Hippocampal formation (tissue), 2 donors: ENCODE measurements around the gene GUCY2D.
"Not testable (repeated sequence)": the region's sequence is repeated elsewhere in the genome, so short reads cannot be mapped to it uniquely, and the experiment has no call there.

ENCODE experiments used
- DNase-seq, 2 donors: peaks; one replicate each; lab custom pipeline; 2025; lab: John Stamatoyannopoulos, UW

The GUCY2D gene

GRCh38 chr17:8001976-8002720, at the start of gene GUCY2D:
Gene GUCY2D (plus strand): TSS chr17:8002615. CDS start chr17:8003048, 433 bp downstream.
- no peak for DNase-seq

DNA sequence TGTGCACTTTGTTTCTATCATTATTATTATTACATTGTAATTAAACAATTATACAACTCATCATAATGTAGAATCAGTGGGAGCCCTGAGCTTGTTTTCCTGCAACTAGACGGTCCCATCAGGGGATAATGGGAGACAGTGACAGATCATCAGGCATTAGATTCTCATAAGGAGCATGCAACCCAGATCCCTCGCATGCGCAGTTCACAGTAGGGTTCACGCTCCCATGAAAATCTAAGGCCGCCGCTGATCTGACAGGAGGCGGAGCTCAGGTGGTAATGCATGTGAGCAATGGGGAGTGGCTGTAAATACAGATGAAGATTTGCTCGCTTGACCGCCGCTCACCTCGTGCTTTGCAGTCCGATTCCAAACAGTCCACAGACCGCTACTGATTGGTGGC, 49.1 kb upstream of the GUCY2D start:
- DNase-seq = not testable (repeated sequence)

DNA sequence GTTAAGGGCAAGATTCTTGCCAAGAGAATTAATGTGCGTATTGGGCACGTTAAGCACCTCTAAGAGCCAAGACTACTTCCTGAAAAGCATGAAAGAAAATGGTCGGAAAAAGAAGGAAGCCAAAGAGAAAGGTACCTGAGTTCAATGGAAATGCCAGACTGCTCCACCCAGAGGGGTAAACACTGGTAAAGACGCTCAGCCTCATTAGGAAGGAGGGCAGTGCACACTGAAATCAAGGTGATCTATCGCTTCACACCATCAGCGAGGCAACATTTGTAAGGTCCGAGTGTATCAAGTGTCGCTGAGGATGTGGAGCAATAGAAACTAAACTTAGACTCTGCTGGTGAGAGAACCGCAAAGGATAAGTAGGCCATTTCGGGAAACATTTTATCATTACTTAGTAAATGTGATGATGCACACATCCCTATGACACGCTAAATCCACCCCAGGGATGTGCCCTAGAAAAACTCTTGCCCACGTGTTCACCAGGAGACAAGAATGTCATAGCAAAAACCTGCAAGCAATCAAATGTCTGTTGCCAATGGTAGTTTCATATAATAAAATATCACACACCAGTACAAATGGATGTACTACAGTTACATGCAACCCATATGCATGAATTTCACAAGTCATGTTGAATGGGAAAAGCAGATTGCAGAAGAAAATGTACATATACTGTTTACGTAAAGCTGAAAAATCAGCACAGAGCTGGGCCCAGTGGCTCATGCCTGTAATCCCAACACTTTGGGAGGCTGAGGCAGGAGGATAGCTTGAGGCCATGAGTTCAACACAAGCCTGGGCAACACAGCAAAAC, 46.8 kb upstream of the GUCY2D start:
- no peak for DNase-seq

- no peak for DNase-seq
These were observed 46.0 kb upstream of the GUCY2D start for GRCh38 chr17:7956228-7956965.

DNA sequence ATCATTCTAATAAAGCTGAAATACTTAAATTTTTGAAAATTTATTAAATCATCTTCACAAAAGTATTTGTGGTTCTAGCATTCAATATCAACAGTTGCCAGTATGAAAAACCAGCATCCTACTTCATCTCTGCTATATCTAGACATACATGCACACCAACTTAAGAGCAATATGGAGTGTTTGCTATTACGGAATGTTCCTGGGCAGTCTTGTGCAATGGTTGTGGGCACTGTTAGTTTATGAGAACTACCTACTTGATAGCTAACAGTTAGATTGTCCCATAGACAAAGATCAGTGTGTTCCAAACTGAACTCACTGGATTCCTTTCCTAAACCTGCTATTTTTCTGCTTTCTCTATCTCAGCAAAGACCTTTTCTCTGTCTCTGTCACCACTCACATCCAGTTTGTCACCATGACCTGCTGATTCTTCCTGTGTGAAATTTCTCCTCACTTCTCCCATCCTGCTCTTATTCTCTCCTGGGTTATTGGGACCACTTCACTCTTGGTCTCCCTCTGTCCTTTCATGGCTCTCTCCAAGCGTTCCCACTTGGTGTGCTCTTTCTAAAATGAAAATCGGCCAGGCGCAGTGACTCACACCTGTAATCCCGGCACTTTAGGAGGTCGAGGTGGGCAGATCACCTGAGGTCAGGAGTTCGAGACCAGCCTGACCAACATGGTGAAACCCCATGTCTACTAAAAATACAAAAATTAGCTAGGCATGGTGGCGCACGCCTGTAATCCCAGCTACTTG, 42.7 kb upstream of the GUCY2D start:
- no peak for DNase-seq

- no peak for DNase-seq
These were observed 41.0 kb upstream of the GUCY2D start for GRCh38 chr17:7961421-7961820.

GRCh38 chr17:7967751-7968150, 34.7 kb upstream of the GUCY2D start:
- no peak for DNase-seq

GRCh38 chr17:7969433-7969832, 33.0 kb upstream of the GUCY2D start:
- DNase-seq = no peak

GRCh38 chr17:7971651-7972050, 30.8 kb upstream of the GUCY2D start:
- no peak for DNase-seq

DNA sequence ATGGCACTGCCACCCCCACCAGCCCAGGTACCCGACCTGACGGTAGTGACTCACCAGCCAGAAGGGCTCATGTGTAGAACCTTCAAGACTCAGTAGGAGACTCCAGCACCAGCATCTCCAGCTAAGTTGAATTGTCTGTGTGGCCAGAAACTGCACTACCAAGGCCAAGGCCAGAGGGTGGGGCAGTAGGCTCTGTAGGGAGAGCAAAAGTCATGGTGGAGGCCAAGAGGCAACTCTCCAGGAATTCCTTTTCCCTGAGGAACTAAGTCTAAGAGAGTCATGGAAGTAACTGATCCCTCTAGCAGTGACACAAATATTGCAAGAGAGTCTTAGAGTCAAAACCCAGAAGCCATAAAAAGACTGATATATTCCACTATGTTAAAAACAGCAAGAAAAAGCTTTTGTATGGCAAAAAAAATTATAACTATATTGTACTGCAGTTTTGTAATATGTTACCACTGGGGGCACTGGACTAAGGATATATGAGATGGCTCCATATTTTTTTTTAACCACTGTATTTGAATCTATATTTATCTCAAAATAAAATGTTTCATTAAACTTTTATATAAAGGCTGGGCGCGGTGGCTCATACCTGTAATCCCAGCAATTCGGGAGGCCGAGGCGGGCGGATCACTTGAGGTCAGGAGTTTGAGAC, 30.2 kb upstream of the GUCY2D start:
- no peak for DNase-seq

DNA sequence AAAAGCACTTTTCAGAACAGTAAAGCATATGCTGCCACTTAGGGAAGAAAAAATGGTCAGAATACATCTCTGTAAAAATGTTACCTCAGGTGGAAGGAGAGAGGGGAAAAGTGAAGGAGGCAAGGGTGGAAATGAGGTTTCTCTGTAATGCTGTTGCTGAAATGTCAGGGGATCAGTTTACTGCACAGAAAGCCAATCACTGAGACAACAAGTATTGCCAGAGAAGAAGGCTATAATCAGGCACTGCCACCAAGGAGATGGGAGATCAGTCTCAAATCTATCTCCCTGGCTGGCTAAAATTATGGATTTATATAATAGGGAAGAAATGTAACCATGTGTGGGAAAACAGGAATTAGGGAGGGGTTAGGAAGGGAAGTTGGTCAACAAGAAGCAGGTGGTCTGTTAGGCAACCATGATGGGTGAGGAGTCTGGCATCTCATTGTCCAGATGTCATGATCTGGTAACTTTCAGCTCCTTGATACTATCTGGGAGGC, 27.7 kb upstream of the GUCY2D start:
- no peak for DNase-seq

- DNase-seq = no peak
These were observed 25.4 kb upstream of the GUCY2D start for GRCh38 chr17:7977039-7977438.

- no peak for DNase-seq
These were observed 24.6 kb upstream of the GUCY2D start for GRCh38 chr17:7977805-7978204.

DNA sequence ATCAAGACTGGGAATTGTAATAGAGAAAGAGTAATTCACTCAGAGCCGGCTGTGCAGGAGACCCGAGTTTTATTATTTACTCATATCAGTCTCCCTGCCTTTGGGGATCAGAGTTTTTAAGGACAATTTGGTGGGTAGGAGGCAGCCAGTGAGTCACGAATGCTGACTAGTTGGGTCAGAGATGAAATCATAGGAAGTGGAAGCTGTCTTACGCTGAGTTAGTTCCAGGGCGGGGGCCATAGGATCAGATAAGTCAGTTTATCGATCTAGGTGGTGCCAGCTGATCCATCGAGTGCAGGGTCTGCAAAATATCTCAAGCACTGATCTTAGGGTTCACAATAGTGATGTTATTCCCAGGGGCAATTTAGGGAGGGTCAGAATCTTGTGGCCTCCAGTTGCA, 20.2 kb upstream of the GUCY2D start:
- no peak for DNase-seq

DNA sequence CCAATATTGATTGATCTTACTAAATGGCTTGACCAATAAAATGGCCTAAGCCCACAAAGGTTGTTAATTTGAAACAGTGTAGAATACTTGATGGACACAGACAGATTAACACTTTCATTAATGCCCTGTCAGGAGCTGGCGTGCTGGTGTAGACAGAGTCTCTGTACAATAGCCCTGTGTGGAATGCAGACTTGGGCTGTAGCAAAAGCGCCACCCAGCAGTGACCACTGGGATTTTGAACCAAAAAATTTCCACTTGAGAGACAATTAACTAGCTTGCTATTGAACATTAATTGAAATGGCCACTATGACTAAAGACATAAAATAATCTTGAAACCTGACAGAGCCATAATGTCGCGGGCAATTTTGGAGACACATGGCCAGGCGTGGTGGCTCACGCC, 19.7 kb upstream of the GUCY2D start:
- no peak for DNase-seq

- DNase-seq = no peak
These were observed 17.5 kb upstream of the GUCY2D start for GRCh38 chr17:7984904-7985303.

DNA sequence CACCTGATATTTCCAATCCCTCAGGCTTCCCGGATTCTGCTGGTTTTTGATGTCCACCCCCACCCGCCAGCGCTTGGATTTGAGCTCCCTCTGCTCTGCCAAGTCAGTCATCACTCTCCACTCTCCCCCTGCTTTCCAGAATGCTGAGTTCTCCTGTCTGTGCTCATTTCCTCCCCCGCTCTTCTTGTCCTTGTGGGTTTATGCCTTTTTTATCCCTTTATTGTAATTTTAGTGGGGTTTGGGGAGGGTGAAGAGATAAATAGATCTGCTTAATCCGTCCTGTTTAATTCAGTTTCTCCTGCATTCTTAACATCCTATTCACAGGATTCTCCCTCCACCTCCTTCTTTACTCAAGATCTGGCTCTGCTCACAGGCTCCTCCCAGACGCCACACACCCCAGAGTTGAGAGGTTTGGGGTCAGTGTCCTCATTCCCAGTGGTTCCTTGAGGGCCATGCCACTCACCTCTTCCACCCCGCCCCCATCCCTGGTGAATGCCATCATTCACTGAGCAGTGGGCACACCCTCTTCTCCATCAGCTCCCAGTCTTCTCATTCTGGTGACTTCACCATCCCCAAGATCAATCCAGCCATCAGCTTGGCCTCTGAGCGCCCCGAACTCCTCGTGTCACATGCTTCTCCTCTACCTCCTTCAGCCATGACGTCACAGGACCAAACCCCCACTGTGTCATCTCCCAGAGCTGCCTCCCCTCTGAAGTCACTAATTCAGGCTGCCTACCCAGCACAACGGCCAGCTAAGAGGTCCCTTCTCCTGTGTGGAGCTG, 15.1 kb upstream of the GUCY2D start:
- peak in 1 of 2 donors; percentile 28 for DNase-seq

DNA sequence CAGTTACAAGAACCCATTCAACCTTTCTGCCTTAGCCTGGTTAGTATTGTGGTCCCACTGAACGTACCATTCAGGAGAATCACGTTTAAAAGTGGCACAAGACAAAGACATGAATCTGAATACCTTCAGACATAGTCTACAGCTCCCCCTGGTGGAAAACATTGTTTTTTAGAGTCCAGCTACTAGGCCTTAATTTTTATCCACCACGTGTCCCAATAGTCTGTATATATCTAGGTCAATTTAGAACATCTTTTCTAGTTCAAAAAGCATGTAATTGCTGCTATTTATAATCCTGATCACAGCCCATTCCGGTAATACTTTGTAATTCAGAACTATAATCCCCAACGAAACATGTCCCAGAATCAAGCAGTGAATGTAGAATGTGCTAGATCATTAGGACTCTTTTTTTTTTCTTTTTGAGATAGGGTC, 13.7 kb upstream of the GUCY2D start:
- DNase-seq = peak in 1 of 2 donors; percentile 55

- DNase-seq = peak in 1 of 2 donors; percentile 72
These were observed 12.4 kb upstream of the GUCY2D start for GRCh38 chr17:7989781-7990655.
